IMR-90 (cell line): ENCODE measurements around the gene ZCCHC24. TPM values are rescaled to one million over a fixed set of nuclear protein-coding genes. Genes with fewer than 3 reads are reported as not detected.
A peak's percentile ranks its signal among the peaks of the same experiment; 100 is the strongest.

ENCODE experiments used
- ATAC-seq: fragments of 200-7000 bp; cut with Tn5 transposase; 2 replicates; pipeline ENCODE4 v1.9.1; 2020; ENCODE audit warnings: low read depth, mild to moderate bottlenecking, moderate library complexity
- BruUV-seq: library from RNA; stranded (reverse); fragments of 400-500 nt; replicated peaks from 2 replicates; lab custom pipeline; 2021; lab: Mats Ljungman, UMichigan
- CTCF ChIA-PET: fragments of 300-600 bp; formaldehyde crosslinking; extraction: SDS; loops from one replicate; lab custom pipeline; 2021; ENCODE audit warnings: antibody characterized with exemption; lab: Yijun Ruan, JAX
- POLR2A ChIA-PET: fragments of 300-600 bp; sonication (Branson Sonifier 250); formaldehyde crosslinking; loops from one replicate; lab custom pipeline; 2022; ENCODE audit warnings: antibody characterized with exemption; ENCODE audit not compliant: unreplicated experiment; lab: Charles Lee
- DNase-seq: peaks from one replicate; pipeline ENCODE4 v3.0.0; 2013
- H2AFZ ChIP-seq: replicated peaks from 2 replicates; pipeline ENCODE3; 2013; ENCODE audit warnings: low read length, mild to moderate bottlenecking; ENCODE audit not compliant: poor library complexity
- H2AK5ac ChIP-seq: 2 replicates; pipeline ENCODE4 v1.6.1; 2013; ENCODE audit warnings: low read depth, low read length, inconsistent platforms
- H2AK9ac ChIP-seq: replicated peaks from 2 replicates; pipeline ENCODE3; 2013; ENCODE audit warnings: mild to moderate bottlenecking, low read depth, low read length, moderate library complexity; ENCODE audit not compliant: poor library complexity
- H2BK120ac ChIP-seq: 2 replicates; pipeline ENCODE4 v1.6.1; 2013; ENCODE audit warnings: low read depth, low read length, inconsistent platforms
- H2BK15ac ChIP-seq: 3 replicates; pipeline ENCODE4 v1.6.1; 2013; ENCODE audit warnings: low read depth, low read length, inconsistent platforms
- H2BK20ac ChIP-seq: 2 replicates; pipeline ENCODE4 v1.6.1; 2013; ENCODE audit warnings: low read depth, mild to moderate bottlenecking, inconsistent platforms, low read length, moderate library complexity
- H2BK5ac ChIP-seq: 2 replicates; pipeline ENCODE4 v1.6.1; 2013; ENCODE audit warnings: mild to moderate bottlenecking, low read depth, low read length, inconsistent platforms; ENCODE audit not compliant: poor library complexity, severe bottlenecking
- H3K14ac ChIP-seq: replicated peaks from 2 replicates; pipeline ENCODE4 v1.6.1; 2013; ENCODE audit warnings: low read depth, low read length, inconsistent platforms
- H3K18ac ChIP-seq: 2 replicates; pipeline ENCODE4 v1.6.1; 2013; ENCODE audit warnings: low read depth, low read length, control low read depth
- H3K23ac ChIP-seq: 2 replicates; pipeline ENCODE4 v1.6.1; 2013; ENCODE audit warnings: low read depth, low read length, inconsistent platforms
- H3K27ac ChIP-seq: 2 replicates; pipeline ENCODE4 v1.5.1; 2013; ENCODE audit warnings: mild to moderate bottlenecking, control low read depth, low read length; ENCODE audit not compliant: insufficient read depth
- H3K27me3 ChIP-seq: 2 replicates; pipeline ENCODE4 v1.6.1; 2013; ENCODE audit warnings: low read length; ENCODE audit not compliant: control insufficient read depth, insufficient read depth
- H3K36me3 ChIP-seq: 2 replicates; pipeline ENCODE4 v1.6.1; 2013; ENCODE audit warnings: low read length, mixed read lengths; ENCODE audit not compliant: control insufficient read depth, insufficient read depth
- H3K4ac ChIP-seq: 2 replicates; pipeline ENCODE4 v1.6.1; 2013; ENCODE audit warnings: low read depth, low read length, inconsistent platforms
- H3K4me1 ChIP-seq: 2 replicates; pipeline ENCODE4 v1.6.1; 2013; ENCODE audit warnings: low read length, mixed read lengths; ENCODE audit not compliant: control insufficient read depth, insufficient read depth
- H3K4me2 ChIP-seq: 2 replicates; pipeline ENCODE4 v1.6.1; 2013; ENCODE audit warnings: low read depth, mild to moderate bottlenecking, control low read depth, low read length, moderate library complexity
- H3K4me3 ChIP-seq: 2 replicates; pipeline ENCODE4 v1.5.1; 2013; ENCODE audit warnings: low read depth, mild to moderate bottlenecking, control low read depth, low read length, moderate library complexity; ENCODE audit not compliant: insufficient read depth
- H3K56ac ChIP-seq: 2 replicates; pipeline ENCODE4 v1.6.1; 2013; ENCODE audit warnings: low read length, inconsistent platforms; ENCODE audit not compliant: insufficient read depth; ENCODE audit errors: extremely low read depth
- H3K79me1 ChIP-seq, 2 experiments: 2 replicates each; pipeline ENCODE4 v1.6.1; 2013; ENCODE audit warnings: low read length in 2 of 2, inconsistent platforms in 1 of 2, low read depth in 1 of 2
- H3K9ac ChIP-seq: 2 replicates; pipeline ENCODE4 v1.6.1; 2013; ENCODE audit warnings: low read depth, low read length, control low read depth
- H3K9me1 ChIP-seq: 2 replicates; pipeline ENCODE4 v1.6.1; 2013; ENCODE audit warnings: low read length, inconsistent platforms; ENCODE audit not compliant: insufficient read depth
- H3K9me3 ChIP-seq: 2 replicates; pipeline ENCODE4 v1.6.1; 2013; ENCODE audit warnings: low read length; ENCODE audit not compliant: control insufficient read depth, insufficient read depth
- H4K20me1 ChIP-seq: 2 replicates; pipeline ENCODE4 v1.6.1; 2013; ENCODE audit warnings: low read length, inconsistent platforms; ENCODE audit not compliant: insufficient read depth
- H4K5ac ChIP-seq: 2 replicates; pipeline ENCODE4 v1.6.1; 2013; ENCODE audit warnings: mild to moderate bottlenecking, low read depth, low read length, control low read depth
- H4K8ac ChIP-seq, 2 experiments: 2 replicates each; pipeline ENCODE4 v1.6.1; 2013; ENCODE audit warnings: low read depth in 2 of 2, low read length in 2 of 2, control low read depth in 1 of 2, inconsistent platforms in 1 of 2
- H4K91ac ChIP-seq: 2 replicates; pipeline ENCODE4 v1.6.1; 2013; ENCODE audit warnings: low read depth, low read length, inconsistent platforms; ENCODE audit not compliant: insufficient read depth
- CEBPB ChIP-seq: IDR thresholded peaks from 2 replicates; pipeline ENCODE4 v1.6.1; 2012; ENCODE audit warnings: low read depth, low read length, improper control_type of control experiment
- MAZ ChIP-seq: IDR thresholded peaks from 2 replicates; pipeline ENCODE4 v1.6.1; 2012; ENCODE audit warnings: low read depth, mild to moderate bottlenecking, low read length, improper control_type of control experiment, moderate library complexity, borderline replicate concordance
- POLR2A ChIP-seq: IDR thresholded peaks from 2 replicates; pipeline ENCODE4 v1.6.1; 2012; ENCODE audit warnings: mild to moderate bottlenecking, low read depth, low read length
- WGBS, 2 experiments: methylation state at CpG; one replicate each; pipeline versions ENCODE4 v1.1.5 to v1.1.7; 2013; ENCODE audit warnings: missing lambda C conversion rate in 2 of 2; ENCODE audit not compliant: insufficient read length in 1 of 2; ENCODE audit errors: extremely low coverage in 2 of 2; 5-methylcytosine and 5-hydroxymethylcytosine counted together
- dilution Hi-C: fragments of 300-500 bp; cut with HindIII; formaldehyde crosslinking; loops from one replicate; pipeline ENCODE4 v1.14.3; 2018; ENCODE audit warnings: low sequenced_read_pairs; ENCODE audit not compliant: unreplicated experiment
- in situ Hi-C: fragments of 300-500 bp; cut with MboI; formaldehyde crosslinking; loops from 3 replicates; pipeline ENCODE4 v1.14.3; 2019; ENCODE audit warnings: low sequenced_read_pairs, inconsistent platforms, mixed read lengths
- intact Hi-C: fragments of 100-400 bp; cut with micrococcal nuclease; formaldehyde crosslinking; loops from 2 replicates; pipeline ENCODE4 v1.10.0; 2022
- polyA plus RNA-seq, 3 experiments: library from polyadenylated mRNA; depleted of rRNA; stranded (reverse); fragments of >200 nt; gene quantifications; 2 replicates each; pipeline ENCODE4 v1.2.3, GENCODE V29; 2012; ENCODE audit warnings: low replicate concordance in 1 of 3
- total RNA-seq: library from RNA; depleted of rRNA; stranded (reverse); fragments of >200 nt; gene quantifications from 2 replicates; pipeline ENCODE4 v1.2.3, GENCODE V29; 2012

Gene ZCCHC24
- total and polyA plus RNA-seq, 2 of the 4 experiments (the other 2 are of a cell fraction): 15.1 to 25.9 TPM

DNA sequence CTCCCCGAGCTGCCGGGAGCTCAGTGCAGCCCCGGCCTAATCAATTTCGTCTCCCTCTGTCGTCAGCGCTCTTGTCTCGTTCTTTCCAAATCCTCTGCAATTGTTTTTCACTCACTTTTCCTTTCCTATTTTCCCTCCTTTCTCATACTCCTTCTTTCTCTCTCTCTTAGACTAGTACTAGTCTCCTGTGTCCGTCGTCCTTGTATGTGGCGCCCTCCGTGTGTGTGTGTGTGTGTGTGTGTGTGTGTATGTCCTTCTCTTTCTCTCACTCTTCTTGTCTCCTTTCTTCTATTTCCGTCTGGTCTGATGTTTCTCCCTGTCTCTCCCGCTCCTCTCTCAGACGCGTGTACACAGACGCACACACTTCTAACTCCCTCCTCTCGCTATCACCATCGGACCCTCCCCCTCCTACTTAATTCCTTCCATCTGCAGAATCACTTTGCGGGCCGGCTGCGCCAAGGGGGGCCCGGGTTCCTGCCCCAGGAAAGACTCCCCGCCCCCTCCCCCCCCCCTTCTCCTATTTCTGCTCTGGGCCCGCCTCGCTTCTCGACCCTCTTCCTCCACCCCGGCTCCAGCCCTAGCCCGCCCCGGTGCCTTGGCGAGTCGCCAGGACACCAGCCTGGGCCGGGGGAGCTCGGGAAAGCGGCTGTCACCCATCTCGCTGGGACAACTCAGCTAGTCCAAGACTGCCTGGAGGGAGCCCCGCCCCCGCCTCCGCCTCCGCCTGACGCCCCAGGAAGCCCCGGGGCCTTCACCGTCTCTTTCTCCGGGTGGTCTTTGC is 743 bp upstream of the ZCCHC24 start:
- Histone ChIP-seq H3K9ac (peak overlapping the region; percentile 87), H3K27me3 (no peaks in the 10 kb centered on the region), H2BK120ac (peak overlapping the region; percentile 81), H3K27ac (peak overlapping the region; percentile 92), H2BK15ac (peak overlapping the region; percentile 72; the same call in 2 of the 3 replicates), H3K23ac (peak overlapping the region; percentile 92), H3K56ac (peak overlapping the region; percentile 54), H3K4me1 (peaks cover 26% of the 10 kb centered on the region), H2AFZ (peak overlapping the region; percentile 88), H4K91ac (peak overlapping the region; percentile 63), H4K20me1 (peaks cover 34% of the 10 kb centered on the region), H2BK20ac (0 out of 2 replicates have a peak overlapping the region, but pooled peaks have one; percentile 8), H3K36me3 (peaks cover 12% of the 10 kb centered on the region; the same call in 1 of the 2 replicates), H2AK9ac (peak overlapping the region; percentile 79), H3K4ac (peak overlapping the region; percentile 88), H3K4me3 (peak overlapping the region; percentile 38), H2AK5ac (peak overlapping the region; percentile 68; the same call in 1 of the 2 replicates), H2BK5ac (peak overlapping the region; percentile 80), H3K4me2 (peak overlapping the region; percentile 89), H3K79me1 (peaks cover 8 to 41% of the 10 kb centered on the region in 2 experiments; a peak in 3 of 4 replicates), H4K8ac (peak overlapping the region; percentile 44 to 90; a peak in 3 of 4 replicates), H3K9me3 (no peaks in the 10 kb centered on the region), H4K5ac (peak overlapping the region; percentile 70), H3K18ac (peak overlapping the region; percentile 73), H3K9me1 (peaks cover 26% of the 10 kb centered on the region), H3K14ac (peak overlapping the region; percentile 83)
- intact Hi-C loops (loop anchor here (1.0 to 2.0 kb wide), 3 partner anchors 21 to 47 kb away; no protein-coding TSS in a partner anchor), dilution Hi-C loops (no loop called here), in situ Hi-C loops (no loop called here)
- 0% methylated on average over 10 of the region's 43 CpGs; no CpG with 5 or more reads in 1 of the 2 experiments for WGBS, 2 experiments
- BruUV-seq: no TSS peak
- CTCF ChIA-PET: no interaction called here
- ATAC-seq (peak; percentile 1; the same call in 1 of the 2 replicates), DNase-seq (peak; percentile 58)
- TF ChIP-seq CEBPB (no peak), POLR2A (peak; percentile 62), MAZ (peak; percentile 13; the same call in 1 of the 2 replicates)
- POLR2A ChIA-PET: no interaction called here
